Choroid plexus epithelial cell (primary cell): ENCODE measurements around the gene SMARCB1.

Experiments
- DNase-seq: peaks from one replicate; pipeline ENCODE4 v3.0.0-alpha.2; 2010; ENCODE audit warnings: low read depth
- H3K4me3 ChIP-seq: 2 replicates; pipeline ENCODE4 v1.5.1; 2011; ENCODE audit warnings: low read depth, mild to moderate bottlenecking, control low read depth, low read length, moderate library complexity
- CTCF ChIP-seq: conservative IDR thresholded peaks from 2 replicates; pipeline ENCODE4 v1.5.1; 2011; ENCODE audit warnings: low read depth, mild to moderate bottlenecking, control low read depth, inconsistent platforms, low read length, moderate library complexity

SMARCB1 gene

GRCh38 chr22:23762842-23763578, 23.8 kb upstream of the SMARCB1 start, which contains the start of gene C22orf15:
TSS of gene C22orf15 (plus strand) at chr22:23762990. CDS start at chr22:23763307, 317 bp downstream.
- TF ChIP-seq CTCF: no peak
- DNase-seq: peak; percentile 42
- peak within 1 kb of the TSS; percentile 29 for H3K4me3 ChIP-seq

- no peak for DNase-seq
- TF ChIP-seq CTCF: no peak
- H3K4me3 ChIP-seq: peak overlapping the region; percentile 29
Observed at GRCh38 chr22:23763579-23763945, 23.2 kb upstream of the SMARCB1 start.

- DNase-seq: no peak
- no peak overlapping the region for H3K4me3 ChIP-seq
Observed at GRCh38 chr22:23763954-23764353, 22.8 kb upstream of the SMARCB1 start.

DNA sequence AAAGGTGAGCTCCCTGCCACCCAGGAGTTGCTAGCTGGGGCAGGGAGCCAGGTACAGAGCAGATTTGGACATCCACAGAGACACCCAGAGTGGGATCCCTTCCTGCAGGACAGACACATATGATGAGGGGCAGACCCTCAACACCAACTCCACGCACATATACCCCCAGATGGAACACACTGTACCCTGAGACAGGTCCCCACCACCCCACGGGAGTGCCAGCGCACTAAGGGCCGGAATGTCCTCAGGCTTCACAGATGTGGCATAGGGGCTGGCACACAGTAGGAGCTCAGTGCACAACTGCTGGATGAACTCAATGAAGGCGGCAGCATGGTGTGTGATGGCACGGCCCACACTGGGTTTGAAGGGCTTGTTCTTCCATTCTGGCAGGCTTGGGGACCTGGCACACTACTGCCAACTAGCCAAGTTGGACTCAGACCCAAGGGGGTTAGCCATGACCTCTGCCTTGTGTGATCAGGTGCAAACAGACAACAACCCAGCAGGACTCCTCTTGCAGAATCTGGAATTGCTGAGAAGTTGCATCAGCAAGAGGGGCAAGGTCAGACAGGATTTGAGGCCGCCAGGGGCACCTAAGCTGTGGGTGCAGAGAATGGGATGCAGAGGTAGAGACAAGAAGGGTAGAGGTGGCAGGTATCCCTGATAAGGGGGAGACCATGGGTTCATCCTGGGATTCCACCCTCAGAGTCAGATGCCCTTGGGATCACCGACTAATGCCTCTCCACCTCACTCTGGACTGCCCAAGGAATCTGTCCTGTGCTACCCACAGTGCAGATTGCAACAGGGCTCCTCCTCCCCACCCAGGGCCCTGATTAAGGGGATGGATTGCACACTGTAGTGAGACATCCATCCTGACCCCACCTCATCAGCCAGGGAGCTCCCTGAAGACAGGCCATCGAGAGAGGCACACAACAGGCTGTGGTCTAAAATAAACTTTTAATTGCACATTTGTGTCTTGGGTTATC, 21.6 kb upstream of the SMARCB1 start:
- no peak overlapping the region for H3K4me3 ChIP-seq
- TF ChIP-seq CTCF: no peak
- DNase-seq: no peak

More at GRCh38 chr22:23763954-23764353, 22.8 kb upstream of the SMARCB1 start:
- no peak for TF ChIP-seq CTCF

DNA sequence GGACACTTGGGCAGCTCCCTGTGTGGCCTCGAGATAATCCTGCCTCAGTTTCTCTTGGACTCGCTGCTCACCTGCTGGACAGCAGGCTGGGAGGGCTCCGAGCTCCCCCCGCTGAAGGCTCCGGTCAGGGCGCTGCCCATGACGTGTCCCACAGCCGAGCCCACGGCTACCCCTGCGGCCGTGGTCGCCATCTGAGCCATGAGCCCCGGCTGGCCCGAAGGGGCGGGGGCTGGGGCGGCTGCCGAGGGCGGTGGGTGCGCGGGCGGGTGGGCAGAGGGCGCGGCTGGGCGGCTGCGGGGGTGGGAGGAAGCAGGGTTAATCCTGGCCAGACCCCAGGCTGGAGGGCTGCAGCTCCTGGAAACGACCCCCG, 19.5 kb upstream of the SMARCB1 start:
- H3K4me3 ChIP-seq: peak overlapping the region; percentile 63
- DNase-seq: no peak
- no peak for TF ChIP-seq CTCF

DNA sequence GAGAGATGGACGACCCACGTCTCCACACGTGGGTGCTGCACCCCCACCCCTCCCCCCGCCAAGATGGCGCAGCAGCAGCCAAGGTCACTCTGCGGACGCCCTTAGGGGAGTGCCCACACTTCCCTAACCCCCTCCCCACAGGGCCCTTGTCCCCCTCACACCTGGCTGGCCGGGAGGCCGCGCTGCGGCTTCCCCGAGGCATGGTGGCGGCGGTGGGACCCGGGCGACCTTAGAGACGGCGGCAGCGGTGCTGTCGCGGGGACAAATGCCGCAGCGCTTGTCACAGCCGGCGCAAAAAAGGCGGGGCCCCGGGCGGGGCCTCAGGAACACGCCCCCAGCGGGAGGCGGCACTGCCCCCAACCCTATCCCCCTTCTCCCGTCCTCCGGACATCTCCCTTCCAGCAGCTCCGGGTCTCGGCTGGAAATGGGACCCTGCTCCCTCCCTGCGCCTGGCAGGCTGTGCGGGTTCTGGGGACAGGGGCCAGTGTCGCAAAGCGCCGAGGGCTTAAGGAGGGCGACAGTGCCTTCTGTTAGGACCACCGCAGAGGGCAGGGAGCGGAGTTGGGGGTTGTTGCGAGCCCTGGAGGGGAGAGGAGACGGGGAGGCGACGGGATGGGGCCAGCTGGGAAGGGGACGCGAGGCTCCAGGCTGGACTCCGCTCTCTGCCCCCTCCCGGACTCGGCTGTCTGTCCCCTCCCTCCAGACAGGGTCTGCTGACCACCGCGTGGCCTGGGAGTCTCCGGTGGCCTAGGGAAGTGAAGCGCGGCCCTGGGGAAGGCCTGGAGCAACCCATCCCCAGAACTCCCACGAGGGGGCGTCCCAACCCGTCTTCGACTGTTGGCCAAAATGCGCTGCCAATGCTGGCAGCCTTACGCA, 18.9 kb upstream of the SMARCB1 start, which contains the start of gene CHCHD10:
CHCHD10 (minus strand) TSS at position 300 of the 876 bp plus-strand sequence; CDS start at position 202, 98 bp downstream.
- peak; percentile 70 for DNase-seq
- peak within 1 kb of the TSS; percentile 63 for H3K4me3 ChIP-seq

More for the DNA sequence above, 18.9 kb upstream of the SMARCB1 start, which contains the start of gene CHCHD10:
- TF ChIP-seq CTCF: peak; percentile 80
